B cell (primary cell): ENCODE measurements around the gene RHOT2.

Experiments
- EZH2 ChIP-seq: IDR thresholded peaks from 2 replicates; pipeline ENCODE4 v1.6.1; 2012; ENCODE audit warnings: borderline replicate concordance, low read depth, mild to moderate bottlenecking, moderate library complexity, low read length; ENCODE audit not compliant: insufficient read depth, poor library complexity, severe bottlenecking
- TF ChIP-seq, protein P1 (sequence below): fragments of 200-600 bp; IDR thresholded peaks from one replicate; pipeline ENCODE4 v1.8.0; 2022; ENCODE audit warnings: antibody characterized with exemption, mild to moderate bottlenecking

DNA sequence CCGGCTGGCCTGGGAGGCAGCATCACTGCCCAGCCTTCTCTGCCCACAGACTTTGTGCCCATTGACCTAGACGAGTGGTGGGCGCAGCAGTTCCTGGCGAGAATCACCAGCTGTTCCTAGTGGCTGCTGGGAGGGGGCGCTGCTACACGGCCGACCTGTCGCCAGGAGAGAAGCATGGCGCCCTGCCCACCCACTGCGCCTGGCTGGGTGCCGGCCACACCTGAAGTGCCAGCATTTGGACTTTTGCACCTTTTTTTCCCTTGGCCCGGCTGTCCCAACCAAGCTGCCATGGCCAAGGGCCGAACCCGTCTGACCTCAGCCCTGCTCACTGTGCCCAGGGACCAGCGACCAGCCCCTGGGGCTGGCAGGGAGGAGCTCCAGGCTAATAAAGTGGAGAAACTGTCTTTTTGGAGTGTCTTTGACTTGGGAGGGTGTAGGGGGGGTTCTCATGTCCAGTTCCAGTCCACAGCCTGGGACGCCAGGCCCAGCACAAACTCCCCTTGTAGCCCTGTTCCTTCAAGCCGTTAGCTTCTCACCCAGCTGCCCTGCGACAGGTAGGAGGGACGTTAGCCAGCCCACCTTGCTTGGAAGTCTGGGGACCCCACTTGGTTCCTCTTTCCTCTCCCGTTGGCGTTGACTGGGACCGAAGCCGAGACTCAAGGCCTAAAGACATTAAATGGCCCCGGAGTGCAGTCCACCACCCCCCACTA, 19.7 kb upstream of the RHOT2 start:
- TF ChIP-seq, protein P1, sequence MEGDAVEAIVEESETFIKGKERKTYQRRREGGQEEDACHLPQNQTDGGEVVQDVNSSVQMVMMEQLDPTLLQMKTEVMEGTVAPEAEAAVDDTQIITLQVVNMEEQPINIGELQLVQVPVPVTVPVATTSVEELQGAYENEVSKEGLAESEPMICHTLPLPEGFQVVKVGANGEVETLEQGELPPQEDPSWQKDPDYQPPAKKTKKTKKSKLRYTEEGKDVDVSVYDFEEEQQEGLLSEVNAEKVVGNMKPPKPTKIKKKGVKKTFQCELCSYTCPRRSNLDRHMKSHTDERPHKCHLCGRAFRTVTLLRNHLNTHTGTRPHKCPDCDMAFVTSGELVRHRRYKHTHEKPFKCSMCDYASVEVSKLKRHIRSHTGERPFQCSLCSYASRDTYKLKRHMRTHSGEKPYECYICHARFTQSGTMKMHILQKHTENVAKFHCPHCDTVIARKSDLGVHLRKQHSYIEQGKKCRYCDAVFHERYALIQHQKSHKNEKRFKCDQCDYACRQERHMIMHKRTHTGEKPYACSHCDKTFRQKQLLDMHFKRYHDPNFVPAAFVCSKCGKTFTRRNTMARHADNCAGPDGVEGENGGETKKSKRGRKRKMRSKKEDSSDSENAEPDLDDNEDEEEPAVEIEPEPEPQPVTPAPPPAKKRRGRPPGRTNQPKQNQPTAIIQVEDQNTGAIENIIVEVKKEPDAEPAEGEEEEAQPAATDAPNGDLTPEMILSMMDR, result peak; percentile 41
- no peak for TF ChIP-seq EZH2
